ENCODE data around the gene PRPF38B. TPM values are rescaled to one million over a fixed set of nuclear protein-coding genes. Genes with fewer than 3 reads are reported as not detected.
A peak's percentile ranks its signal among the peaks of the same experiment; 100 is the strongest.

The PRPF38B gene
- total and polyA plus RNA-seq, 9 of the 15 experiments (the other 6 are each of a cell fraction or from before 2014, with no cell fraction given): 25.3 to 85.5 (median 66.4) TPM

DNA sequence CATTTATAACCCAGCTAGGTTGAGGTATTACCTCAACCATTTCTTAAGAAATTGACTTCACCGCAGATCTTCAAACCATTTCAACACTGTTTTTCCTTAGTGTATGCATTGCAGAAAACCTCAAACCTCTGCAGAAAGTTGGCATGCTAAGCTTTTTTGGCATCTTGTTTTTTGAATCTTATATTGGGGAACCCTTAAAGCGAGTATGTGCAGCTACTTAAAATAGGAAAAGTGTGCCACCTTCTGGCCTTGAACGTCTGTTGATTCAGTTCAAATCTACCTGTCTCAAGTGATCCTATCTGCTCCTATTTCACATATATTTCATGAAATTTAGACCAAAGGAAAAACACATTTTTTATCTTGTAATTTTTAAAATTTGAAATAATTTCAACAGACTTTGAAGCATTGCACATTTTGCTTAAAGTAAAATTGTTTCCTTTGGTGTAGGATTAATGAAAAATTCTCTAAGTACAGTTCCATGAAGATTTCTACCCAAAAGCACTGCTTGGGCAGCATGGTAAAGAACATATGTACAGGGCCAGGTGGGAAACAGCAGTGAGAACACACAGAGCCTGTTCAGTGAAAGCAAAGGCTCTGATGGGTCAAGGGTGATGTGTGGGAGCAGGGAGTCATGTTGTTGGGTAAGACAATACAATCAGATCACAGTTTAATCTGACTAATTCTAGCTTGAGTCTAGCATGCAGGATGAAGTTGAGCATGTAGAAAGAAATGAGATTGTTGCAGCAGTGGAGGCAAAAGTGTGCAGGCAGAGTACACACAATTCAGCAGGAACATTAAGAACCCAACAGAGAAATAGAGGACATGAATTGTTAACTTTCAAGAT, 48.4 kb upstream of the PRPF38B start (continued):
- TF ChIP-seq MAZ (CRISPR knock-in tag; conservative IDR thresholded peaks at IDR 0.05 in 1 of 2, IDR thresholded peaks at IDR 0.05 in 1 of 2) (peak in 1 of 2 experiments; percentile 35; a peak in 1 of 4 replicates), NFATC3 (IDR thresholded peaks at IDR 0.05) (0 out of 2 replicates have a peak, but pooled peaks have one; percentile 32), ZNF347 (CRISPR knock-in tag; IDR thresholded peaks at IDR 0.05; ENCODE audit: low read depth) (no peak), RBFOX2 (IDR thresholded peaks at IDR 0.05; ENCODE audit: low read depth, low read length) (no peak), CC2D1A (IDR thresholded peaks at IDR 0.05) (peak; percentile 68), SMARCA5 (IDR thresholded peaks at IDR 0.05) (no peak), FOXA3 (CRISPR knock-in tag; conservative IDR thresholded peaks at IDR 0.05 in 1 of 2, IDR thresholded peaks at IDR 0.05 in 1 of 2) (peak in 1 of 2 experiments; percentile 39; a peak in 1 of 4 replicates), NFIX (CRISPR knock-in tag; IDR thresholded peaks at IDR 0.05; ENCODE audit: low read depth) (no peak)
- TF ChIP-seq, protein P1, sequence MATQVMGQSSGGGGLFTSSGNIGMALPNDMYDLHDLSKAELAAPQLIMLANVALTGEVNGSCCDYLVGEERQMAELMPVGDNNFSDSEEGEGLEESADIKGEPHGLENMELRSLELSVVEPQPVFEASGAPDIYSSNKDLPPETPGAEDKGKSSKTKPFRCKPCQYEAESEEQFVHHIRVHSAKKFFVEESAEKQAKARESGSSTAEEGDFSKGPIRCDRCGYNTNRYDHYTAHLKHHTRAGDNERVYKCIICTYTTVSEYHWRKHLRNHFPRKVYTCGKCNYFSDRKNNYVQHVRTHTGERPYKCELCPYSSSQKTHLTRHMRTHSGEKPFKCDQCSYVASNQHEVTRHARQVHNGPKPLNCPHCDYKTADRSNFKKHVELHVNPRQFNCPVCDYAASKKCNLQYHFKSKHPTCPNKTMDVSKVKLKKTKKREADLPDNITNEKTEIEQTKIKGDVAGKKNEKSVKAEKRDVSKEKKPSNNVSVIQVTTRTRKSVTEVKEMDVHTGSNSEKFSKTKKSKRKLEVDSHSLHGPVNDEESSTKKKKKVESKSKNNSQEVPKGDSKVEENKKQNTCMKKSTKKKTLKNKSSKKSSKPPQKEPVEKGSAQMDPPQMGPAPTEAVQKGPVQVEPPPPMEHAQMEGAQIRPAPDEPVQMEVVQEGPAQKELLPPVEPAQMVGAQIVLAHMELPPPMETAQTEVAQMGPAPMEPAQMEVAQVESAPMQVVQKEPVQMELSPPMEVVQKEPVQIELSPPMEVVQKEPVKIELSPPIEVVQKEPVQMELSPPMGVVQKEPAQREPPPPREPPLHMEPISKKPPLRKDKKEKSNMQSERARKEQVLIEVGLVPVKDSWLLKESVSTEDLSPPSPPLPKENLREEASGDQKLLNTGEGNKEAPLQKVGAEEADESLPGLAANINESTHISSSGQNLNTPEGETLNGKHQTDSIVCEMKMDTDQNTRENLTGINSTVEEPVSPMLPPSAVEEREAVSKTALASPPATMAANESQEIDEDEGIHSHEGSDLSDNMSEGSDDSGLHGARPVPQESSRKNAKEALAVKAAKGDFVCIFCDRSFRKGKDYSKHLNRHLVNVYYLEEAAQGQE (IDR thresholded peaks at IDR 0.05; ENCODE audit: borderline replicate concordance): peak; percentile 90
- TF ChIP-seq, protein P1 (CRISPR knock-in tag; IDR thresholded peaks at IDR 0.05; ENCODE audit: low read depth): no peak
- TF ChIP-seq, protein P2, sequence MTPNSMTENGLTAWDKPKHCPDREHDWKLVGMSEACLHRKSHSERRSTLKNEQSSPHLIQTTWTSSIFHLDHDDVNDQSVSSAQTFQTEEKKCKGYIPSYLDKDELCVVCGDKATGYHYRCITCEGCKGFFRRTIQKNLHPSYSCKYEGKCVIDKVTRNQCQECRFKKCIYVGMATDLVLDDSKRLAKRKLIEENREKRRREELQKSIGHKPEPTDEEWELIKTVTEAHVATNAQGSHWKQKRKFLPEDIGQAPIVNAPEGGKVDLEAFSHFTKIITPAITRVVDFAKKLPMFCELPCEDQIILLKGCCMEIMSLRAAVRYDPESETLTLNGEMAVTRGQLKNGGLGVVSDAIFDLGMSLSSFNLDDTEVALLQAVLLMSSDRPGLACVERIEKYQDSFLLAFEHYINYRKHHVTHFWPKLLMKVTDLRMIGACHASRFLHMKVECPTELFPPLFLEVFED (CRISPR knock-in tag; conservative IDR thresholded peaks at IDR 0.05): no peak
- TF ChIP-seq, protein P3, sequence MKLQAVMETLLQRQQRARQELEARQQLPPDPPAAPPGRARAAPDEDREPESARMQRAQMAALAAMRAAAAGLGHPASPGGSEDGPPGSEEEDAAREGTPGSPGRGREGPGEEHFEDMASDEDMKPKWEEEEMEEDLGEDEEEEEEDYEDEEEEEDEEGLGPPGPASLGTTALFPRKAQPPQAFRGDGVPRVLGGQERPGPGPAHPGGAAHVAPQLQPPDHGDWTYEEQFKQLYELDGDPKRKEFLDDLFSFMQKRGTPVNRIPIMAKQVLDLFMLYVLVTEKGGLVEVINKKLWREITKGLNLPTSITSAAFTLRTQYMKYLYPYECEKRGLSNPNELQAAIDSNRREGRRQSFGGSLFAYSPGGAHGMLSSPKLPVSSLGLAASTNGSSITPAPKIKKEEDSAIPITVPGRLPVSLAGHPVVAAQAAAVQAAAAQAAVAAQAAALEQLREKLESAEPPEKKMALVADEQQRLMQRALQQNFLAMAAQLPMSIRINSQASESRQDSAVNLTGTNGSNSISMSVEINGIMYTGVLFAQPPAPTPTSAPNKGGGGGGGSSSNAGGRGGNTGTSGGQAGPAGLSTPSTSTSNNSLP (IDR thresholded peaks at IDR 0.05; ENCODE audit: borderline replicate concordance, low read depth, low read length): 0 out of 2 replicates have a peak, but pooled peaks have one; percentile 21
- TF ChIP-seq, protein P4, sequence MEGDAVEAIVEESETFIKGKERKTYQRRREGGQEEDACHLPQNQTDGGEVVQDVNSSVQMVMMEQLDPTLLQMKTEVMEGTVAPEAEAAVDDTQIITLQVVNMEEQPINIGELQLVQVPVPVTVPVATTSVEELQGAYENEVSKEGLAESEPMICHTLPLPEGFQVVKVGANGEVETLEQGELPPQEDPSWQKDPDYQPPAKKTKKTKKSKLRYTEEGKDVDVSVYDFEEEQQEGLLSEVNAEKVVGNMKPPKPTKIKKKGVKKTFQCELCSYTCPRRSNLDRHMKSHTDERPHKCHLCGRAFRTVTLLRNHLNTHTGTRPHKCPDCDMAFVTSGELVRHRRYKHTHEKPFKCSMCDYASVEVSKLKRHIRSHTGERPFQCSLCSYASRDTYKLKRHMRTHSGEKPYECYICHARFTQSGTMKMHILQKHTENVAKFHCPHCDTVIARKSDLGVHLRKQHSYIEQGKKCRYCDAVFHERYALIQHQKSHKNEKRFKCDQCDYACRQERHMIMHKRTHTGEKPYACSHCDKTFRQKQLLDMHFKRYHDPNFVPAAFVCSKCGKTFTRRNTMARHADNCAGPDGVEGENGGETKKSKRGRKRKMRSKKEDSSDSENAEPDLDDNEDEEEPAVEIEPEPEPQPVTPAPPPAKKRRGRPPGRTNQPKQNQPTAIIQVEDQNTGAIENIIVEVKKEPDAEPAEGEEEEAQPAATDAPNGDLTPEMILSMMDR (IDR thresholded peaks at IDR 0.05 in 2 of 3, conservative IDR thresholded peaks at IDR 0.05 in 1 of 3; ENCODE audit: insufficient read depth in 2 of 3, low read depth in 1 of 3, low read length in 3 of 3): peak; percentile 58 to 91 (median 70); a peak in 5 of 6 replicates

Data from K562 (cell line).